Measurements from ENCODE around the gene STK32B.

DNA sequence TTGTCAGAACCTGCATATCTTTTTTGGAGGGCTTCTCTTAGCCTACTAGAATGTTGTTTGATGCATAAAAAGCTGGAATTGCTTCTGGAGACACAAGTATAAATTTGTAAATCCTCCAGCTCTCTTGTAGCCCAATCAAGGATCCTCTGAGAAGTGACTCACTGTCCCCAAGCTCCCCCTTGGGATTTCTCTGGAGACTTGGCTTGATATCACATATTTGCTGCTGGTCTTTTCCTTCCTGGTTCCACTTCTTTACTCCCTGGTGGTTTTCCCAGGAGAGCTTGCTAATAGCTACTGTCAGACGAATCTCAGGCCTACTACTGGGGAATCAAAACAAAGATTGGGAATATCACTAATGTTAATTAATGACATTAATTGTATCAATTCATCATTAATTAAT, 173.1 kb downstream of the STK32B start:
- TF ChIP-seq CEBPB (IDR thresholded peaks at IDR 0.05) (no peak), ZBTB7A (IDR thresholded peaks at IDR 0.05; ENCODE audit: low read depth) (no peak), EP300 (IDR thresholded peaks at IDR 0.05; ENCODE audit: borderline replicate concordance) (no peak), MAX (IDR thresholded peaks at IDR 0.05) (no peak), REST (IDR thresholded peaks at IDR 0.05; ENCODE audit: low read depth) (no peak), CREB1 (IDR thresholded peaks at IDR 0.05; ENCODE audit: low read depth) (no peak), TAF1 (IDR thresholded peaks at IDR 0.05; ENCODE audit: low read depth) (no peak), RAD21 (IDR thresholded peaks at IDR 0.05; ENCODE audit: low read depth) (no peak)
- TF ChIP-seq, protein P1, sequence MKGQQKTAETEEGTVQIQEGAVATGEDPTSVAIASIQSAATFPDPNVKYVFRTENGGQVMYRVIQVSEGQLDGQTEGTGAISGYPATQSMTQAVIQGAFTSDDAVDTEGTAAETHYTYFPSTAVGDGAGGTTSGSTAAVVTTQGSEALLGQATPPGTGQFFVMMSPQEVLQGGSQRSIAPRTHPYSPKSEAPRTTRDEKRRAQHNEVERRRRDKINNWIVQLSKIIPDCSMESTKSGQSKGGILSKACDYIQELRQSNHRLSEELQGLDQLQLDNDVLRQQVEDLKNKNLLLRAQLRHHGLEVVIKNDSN (IDR thresholded peaks at IDR 0.05): no peak

Data from Ishikawa (cell line).